Muscle layer of duodenum (tissue), 2 donors: Measurements from ENCODE around the gene C7orf25.

ENCODE experiments used
- H3K27ac ChIP-seq: one replicate; pipeline ENCODE4 v1.7.0; 2013; ENCODE audit warnings: mild to moderate bottlenecking, low read length
- H3K27me3 ChIP-seq: one replicate; pipeline ENCODE4 v1.7.0; 2013; ENCODE audit warnings: low read depth, mild to moderate bottlenecking, control low read depth, low read length
- H3K36me3 ChIP-seq, 2 donors: one replicate each; pipeline ENCODE4 v1.7.0; 2013; ENCODE audit warnings: low read length in 2 of 2, control low read depth in 1 of 2, mild to moderate bottlenecking in 1 of 2; ENCODE audit not compliant: insufficient read depth in 2 of 2, control insufficient read depth in 1 of 2
- H3K4me1 ChIP-seq, 2 donors: one replicate each; pipeline ENCODE4 v1.7.0; 2013; ENCODE audit warnings: low read length in 2 of 2, mild to moderate bottlenecking in 2 of 2, control low read depth in 1 of 2, moderate library complexity in 1 of 2; ENCODE audit not compliant: insufficient read depth in 2 of 2, control insufficient read depth in 1 of 2
- H3K4me3 ChIP-seq, 2 donors: one replicate each; pipeline ENCODE4 v1.7.0; 2013; ENCODE audit warnings: low read length in 2 of 2, low read depth in 1 of 2, mild to moderate bottlenecking in 1 of 2
- H3K9me3 ChIP-seq, 2 donors: one replicate each; pipeline ENCODE4 v1.7.0; 2013; ENCODE audit warnings: low read length in 2 of 2, control low read depth in 1 of 2, mild to moderate bottlenecking in 1 of 2; ENCODE audit not compliant: control insufficient read depth in 1 of 2
- donor health status: healthy.

C7orf25 gene

GRCh38 chr7:42869131-42870020 is 42.5 kb downstream of the C7orf25 start:
- Histone ChIP-seq H3K36me3 (no peaks in the 10 kb centered on the region), H3K4me3 (no peak overlapping the region), H3K9me3 (peaks cover 0 to 11% of the 10 kb centered on the region in 2 donors), H3K27ac (no peak overlapping the region), H3K4me1 (no peaks in the 10 kb centered on the region), H3K27me3 (no peaks in the 10 kb centered on the region)

GRCh38 chr7:42868480-42868879 is 43.4 kb downstream of the C7orf25 start:
- Histone ChIP-seq H3K9me3 (peaks cover 0 to 11% of the 10 kb centered on the region in 2 donors), H3K27me3 (no peaks in the 10 kb centered on the region), H3K27ac (no peak overlapping the region), H3K4me3 (no peak overlapping the region), H3K4me1 (no peaks in the 10 kb centered on the region), H3K36me3 (no peaks in the 10 kb centered on the region)
